ENCODE measurements around the gene ZNF670.
"Not testable (repeated sequence)": the region's sequence is repeated elsewhere in the genome, so short reads cannot be mapped to it uniquely, and the experiment has no call there.

The ZNF670 gene
- 4.2 to 4.9 reads per million in 2 donors for total RNA-seq

GRCh38 chr1:247078258-247079140 lies at the start of gene ZNF670:
Gene ZNF670, minus strand, starts transcription at chr1:247078811. Its CDS starts 215 bp downstream, at chr1:247078596.
- DNase-seq = peak; percentile 57

DNA sequence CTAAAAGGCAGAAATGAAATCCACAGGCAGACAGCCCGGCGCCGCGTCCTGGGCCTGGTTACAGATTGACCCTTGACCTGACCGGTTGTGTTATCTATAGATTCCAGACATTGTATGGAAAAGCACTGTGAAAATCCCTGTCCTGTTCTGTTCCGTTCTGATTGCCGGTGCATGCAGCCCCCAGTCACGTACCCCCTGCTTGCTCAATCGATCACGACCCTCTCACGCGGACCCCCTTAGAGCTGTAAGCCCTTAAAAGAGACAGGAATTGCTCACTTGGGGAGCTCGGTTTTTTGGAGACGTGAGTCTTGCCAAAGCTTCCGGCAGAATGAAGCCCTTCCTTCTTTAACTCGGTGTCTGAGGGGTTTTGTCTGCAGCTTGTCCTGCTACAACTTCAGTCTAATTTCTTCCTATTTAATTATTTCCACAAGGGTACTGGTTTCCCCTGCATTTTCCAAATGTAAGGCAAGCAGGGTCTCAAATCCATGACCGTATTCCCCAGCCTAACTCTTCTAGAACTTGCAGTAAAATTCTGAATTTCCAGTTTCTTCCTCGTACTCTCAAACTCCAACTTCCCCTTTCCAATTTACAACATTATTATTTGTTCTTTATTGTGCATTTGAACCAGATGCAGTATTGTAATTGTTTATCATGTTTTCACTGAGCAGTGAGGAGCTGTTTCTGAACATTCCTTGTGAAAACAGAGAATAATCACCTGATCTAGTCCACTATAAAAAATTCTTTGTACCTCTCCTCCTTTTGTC lies 49.1 kb upstream of the ZNF670 start:
- DNase-seq = not testable (repeated sequence)

- not testable (repeated sequence) for DNase-seq
Observed at GRCh38 chr1:247126601-247127000, 48.0 kb upstream of the ZNF670 start.

DNA sequence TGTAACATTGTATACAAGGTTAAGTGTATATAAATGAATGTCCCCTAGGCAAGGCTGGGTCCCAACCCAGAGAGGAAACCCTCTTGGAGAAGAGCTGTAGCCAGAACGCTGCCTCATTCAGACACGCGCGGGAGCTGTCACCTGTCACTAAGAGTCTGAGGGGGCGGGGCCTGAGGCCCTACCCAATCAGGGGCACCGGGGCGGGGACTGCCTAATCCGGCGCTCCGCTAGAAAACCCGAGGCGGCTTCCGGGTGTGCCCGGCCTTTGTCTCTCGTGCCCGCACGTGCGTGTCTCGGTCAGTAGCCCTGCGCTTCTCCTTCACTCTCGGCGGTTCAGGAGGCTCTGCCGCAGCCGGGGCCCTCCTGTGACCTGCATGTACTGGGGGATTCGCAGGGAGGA lies 47.6 kb upstream of the ZNF670 start:
- not testable (repeated sequence) for DNase-seq

DNA sequence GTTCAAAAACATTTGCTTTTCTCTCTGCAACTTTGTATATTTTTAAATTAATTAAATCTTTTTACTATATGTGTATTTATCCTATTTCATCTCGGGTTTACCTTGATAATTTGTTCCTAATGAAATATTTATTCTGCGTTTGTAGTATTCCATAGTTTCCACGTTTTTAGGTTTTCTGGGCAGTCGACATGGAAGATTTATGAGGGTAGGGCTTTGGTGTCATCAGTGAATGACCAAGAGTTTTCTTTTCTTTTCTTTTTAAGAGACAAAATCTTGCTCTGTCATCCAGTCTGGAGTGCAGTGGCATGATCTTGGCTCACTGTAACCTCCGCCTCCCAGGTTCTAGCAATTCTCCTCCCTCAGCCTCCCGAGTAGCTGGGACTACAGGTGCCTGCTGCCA lies 42.8 kb upstream of the ZNF670 start:
- no peak for DNase-seq

- DNase-seq = not testable (repeated sequence)
Observed at GRCh38 chr1:247120408-247120668, 41.7 kb upstream of the ZNF670 start.

DNA sequence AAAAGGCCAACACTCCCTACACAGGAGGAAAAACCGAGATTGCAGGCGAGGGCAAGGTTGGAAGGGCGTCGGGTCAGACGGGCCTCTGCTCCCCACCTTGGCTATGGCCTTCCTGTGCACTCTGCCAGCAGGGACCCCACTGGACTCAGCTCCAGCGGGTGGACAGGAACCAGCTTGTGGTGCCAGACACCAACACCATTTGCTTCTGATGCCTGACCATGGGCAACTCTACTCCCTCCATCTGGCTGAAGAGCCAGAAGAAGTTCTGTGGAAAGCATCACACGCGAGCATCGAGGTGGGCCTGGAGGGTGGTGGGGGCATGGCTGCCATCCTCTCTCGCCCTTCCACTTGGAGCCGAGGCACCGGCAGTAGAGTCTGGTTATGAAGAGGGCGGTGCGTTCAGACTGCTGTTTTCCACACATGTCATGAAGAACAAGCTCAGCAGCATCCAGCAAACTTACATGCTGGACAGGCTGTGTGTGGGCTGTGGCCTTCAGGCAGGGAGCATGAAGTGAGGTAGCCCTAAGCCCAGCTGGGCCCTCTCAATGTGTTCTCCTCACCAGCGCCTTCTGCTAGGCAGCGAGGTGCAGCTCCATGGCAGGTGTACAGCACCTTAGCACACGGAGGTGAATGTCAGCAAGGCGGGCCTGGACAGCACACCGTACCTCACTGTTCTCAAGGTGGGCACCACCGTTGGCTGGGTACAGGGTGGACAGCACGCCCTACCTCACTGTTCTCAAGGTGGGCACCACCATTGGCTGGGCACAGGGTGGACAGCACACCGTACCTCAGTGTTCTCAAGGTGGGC lies 41.2 kb upstream of the ZNF670 start:
- DNase-seq = no peak

DNA sequence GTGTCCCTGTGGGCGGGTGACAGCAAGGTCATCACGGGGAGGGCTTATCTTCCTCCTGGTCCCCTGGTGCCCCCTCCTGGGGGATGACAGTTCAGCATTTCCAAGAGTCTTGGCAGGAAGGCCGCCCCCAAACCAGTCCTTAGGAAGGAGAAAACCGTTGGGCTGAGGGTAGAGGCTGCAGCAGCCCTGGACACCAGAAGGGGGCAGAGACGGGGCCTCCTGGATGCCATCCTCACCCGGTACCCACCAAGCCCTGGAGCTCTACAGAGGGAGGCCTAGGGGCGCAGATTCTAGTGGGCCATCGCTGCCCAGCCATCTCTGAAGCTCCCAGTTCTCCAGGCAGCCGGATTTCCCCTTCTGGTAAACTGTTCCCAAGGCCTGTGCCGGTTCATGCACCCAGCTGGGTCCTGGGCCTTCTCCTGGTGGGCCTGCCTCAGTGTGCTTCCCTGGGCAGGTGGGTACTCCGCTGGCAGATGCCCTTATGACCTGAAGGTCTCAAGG lies 40.4 kb upstream of the ZNF670 start:
- no peak for DNase-seq

DNA sequence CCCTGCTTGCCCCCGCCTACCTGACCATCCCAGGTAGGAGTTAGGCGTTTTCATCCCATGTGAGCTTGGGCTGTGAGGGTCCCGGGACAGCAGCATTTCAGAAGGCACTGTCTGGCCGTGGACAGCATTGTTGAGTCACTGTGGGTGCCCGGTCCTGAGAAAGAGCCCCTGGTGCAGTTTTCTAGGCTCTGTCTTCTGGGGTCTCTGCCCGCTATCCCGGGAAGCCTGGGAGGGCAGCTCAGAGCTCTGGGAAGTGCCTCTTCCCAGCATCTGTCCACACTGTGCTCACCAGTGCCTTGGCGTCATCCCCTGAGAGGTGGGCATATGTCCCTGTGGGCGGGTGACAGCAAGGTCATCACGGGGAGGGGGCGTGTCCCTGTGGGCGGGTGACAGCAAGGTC lies 36.9 kb upstream of the ZNF670 start:
- no peak for DNase-seq

- no peak for DNase-seq
Observed at GRCh38 chr1:247115141-247115510, 36.5 kb upstream of the ZNF670 start.

DNA sequence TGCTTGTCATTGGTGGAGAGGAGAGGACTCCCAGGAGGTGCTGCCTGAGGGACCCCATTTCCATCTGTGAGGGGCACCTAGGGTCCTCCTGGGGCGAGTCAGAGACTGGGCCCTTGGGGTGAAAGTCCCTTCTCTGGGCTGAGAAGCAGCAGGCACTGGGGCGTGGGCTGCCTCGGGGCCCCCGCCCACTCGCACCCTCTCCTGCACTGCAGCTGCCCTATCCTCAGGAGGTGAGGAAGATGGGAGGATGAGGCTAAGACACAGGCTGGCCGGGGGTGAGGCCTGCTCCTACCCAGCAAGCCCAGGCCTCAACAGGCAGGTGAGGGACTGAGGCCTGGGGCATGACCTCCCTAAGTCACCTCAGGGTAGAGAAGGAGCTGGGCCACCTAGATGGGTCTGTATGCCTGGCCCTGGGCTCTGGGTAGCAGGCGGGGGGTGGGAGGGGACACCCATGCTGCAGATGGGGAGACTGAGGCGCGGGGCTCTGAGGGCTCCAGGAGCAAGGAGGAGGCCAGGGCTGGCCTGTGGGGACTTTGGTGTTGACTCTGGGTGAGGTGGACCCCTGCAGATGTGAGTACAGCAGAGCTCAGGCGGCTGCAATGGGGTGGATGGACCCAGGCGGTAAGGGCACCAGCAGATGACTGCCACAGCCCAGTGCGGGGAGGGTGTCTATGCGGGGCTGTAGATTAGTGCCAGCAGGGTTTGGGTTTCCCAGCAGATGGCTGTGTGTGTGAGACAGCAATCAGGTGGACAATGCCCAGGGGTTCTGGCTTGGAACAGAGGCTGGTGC lies 35.9 kb upstream of the ZNF670 start:
- no peak for DNase-seq

DNA sequence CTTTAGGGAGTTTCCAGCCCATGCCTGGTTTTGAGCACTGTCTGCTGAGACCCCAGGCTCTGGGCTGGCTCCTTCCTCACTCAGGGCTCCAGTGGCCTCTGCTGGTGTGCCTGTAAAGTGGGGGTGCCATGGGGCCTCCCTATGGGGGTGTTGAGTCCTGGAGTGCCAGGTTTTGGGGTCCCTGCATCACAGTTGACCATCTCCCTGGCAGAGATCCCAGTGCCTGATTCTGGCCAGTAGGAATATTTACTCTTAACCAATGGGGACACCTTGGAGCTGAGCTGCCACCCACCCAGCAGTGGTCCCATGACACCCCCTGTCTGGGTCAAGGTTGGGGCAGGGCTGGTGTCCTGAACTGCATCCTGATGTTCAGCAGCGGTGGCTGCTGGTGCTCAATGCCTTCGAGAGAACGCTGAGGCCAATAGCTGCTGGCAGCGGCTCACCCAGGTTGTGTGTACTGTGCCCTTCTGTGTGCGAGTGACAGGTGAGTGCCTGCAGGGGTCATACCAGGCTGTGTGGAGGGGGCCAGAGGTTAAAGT lies 35.2 kb upstream of the ZNF670 start:
- no peak for DNase-seq

GRCh38 chr1:247113094-247113497 lies 34.5 kb upstream of the ZNF670 start:
- no peak for DNase-seq

DNA sequence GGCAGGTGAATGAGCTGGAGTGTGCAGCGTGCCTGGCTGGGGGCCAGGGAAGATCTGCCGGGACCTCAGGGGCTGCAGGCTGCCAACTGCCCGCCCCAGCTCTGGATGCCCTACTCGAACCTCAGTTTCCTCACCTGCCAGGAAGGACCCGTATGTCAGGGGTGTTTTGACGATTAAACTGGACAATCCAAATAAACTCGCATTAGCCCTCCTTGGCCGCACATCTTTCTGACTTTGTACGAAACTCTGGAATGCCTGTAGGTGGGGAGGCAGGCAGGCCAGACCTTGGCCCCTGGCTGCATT lies 33.8 kb upstream of the ZNF670 start:
- no peak for DNase-seq

DNA sequence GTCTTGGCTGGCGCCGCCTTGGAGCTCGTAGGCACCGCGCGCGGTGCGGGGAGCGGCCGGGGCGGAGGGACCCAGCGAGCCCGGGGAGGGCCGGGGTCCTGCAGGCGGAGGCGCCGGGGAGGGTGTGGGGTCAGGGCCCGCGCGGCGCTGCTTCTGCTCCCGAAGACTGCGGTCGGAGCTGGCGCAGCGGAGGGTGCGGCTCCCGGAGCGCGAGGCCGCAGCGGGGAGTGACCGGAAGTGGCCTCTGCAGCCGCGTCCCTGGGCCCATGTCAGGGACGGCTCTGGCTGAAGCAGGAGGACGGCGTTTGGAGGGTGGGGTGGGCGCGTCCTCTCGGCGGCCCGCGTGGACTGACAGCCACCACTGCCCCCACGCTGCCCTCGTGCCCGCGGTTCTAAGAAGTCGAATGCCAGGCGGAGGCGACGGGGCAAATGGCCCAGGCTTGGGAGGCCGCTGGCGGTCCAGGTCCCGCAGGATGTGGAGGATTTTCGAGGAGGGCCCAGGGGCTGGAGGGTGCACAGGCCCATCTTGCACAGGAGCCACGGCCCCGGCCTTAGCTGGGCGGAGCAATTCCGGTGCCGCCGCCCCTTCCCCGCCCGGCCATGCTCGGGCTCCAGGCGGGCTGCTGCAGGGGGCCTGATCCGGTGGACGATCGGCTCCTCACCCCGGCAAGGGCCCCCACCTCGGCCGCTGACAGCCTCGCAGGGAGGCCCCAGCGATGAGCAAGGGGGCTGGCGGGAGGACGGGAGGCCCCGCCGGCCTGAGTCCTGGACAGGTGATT lies 33.3 kb upstream of the ZNF670 start:
- no peak for DNase-seq

DNA sequence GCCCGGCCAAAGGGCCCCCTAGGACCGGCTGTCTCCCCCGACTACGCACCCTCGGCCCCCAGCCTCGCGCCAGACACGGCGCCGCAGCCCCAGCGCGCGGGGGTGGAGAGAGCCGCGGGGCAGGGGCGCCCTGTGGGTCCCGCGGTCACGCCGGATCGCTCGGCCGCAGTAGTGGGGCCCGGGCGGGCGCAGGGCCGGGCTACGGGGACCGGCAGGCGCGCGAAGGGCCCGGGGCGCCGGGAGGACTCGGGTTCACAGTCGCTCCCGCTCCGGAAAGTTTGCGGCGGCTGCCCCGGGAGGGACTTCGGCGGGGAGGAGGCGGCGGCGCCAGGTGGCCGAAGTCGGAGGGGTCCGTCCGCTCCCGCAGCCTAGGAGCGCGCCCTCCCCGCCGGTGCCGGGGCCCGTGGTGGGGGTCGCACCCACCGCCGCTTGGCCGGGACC lies 32.7 kb upstream of the ZNF670 start:
- no peak for DNase-seq

DNA sequence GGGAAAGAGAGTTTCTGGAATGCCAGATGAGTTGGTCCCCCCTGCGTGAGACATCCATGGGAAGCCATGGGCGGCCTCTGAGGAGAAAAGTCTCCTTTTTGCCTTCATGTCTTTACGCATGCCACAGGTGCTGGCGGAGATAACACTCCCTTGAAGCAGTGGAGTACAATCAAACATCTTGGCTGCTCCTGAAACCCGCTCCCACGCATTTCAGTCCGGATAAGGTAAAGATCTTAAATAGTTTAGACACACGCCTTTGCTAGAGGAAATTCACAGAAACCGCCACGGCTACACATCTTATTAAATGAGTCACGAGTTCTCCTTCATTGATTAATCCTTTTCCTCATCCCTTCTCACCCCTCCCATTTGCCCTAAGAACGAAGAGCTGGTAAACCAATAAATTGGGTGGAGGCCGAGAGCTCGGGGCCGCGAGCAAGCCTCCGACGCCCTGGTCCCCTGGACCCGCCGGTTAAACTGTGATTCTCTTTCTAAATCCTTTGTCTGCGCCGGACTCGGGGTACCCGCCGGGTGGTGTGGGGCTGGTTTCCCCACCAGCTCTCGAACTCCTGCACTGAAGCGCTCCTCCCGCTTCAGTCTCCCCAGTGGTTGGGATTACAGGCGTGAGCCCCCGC lies 32.1 kb upstream of the ZNF670 start:
- DNase-seq = no peak

DNA sequence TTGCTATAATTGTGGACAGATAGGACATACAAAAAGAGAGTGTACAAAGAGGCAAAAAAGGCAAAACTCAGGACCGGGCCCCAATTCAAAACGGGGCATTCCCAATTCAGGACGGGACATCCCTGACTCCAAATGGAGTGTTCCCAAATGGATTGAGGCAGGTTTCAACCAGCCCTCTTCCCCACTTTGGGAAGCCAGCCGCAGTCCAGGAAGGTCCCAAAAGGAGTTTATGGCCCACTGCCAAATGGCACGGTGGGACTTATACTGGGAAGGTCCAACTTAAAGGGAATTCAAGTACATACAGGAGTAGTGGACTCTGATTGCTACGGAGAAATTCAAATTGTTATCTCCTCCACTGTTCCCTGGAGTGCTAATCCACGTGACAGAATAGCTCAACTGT lies 29.1 kb upstream of the ZNF670 start:
- no peak for DNase-seq

DNA sequence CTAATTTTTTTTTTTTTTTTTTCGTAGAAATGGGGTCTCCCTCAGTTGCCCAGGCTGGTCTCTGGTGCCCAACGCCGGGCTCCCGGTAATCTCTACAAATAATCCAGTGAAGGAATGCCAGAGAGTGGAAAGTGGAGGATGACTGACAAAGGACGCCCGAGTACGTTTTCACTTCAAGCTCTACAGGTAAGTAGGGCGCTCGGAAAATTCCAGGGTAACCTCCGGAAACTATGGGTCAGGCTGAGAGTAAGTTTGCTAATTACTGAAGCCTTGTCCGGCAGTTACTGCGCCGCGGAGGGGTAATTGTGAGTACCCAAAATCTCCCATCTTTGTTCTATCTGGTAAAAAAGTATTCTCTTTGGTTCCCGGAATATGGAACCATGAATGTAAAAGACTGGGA lies 27.4 kb upstream of the ZNF670 start:
- DNase-seq = no peak

DNA sequence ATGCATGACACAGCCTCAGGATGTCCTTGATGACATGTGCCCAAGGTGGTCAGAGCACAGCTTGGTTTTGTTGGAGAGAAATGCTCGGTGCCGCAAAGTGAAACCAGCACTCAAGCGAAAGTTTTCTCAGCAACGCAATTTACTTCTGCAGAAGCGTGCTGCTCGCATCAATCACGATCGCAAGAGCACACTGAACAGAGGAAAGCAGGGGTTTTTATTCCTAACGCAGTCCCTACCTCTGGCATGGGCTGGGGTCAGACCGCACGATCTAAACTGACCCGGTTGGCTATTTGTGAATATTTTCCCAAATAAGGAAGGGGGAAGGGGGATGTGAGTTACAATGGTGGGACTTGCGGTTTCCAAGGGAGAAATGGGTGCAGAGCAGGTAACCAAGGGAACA lies 26.4 kb upstream of the ZNF670 start:
- no peak for DNase-seq
